Smooth muscle cell (in vitro differentiated cells): ENCODE results near the gene CCDC9. TPM values are rescaled to one million over a fixed set of nuclear protein-coding genes. Genes with fewer than 3 reads are reported as not detected.

ENCODE experiments used
- DNase-seq: peaks from one replicate; lab custom pipeline; 2025; ENCODE audit not compliant: unreplicated experiment; lab: John Stamatoyannopoulos, UW
- H2AFZ ChIP-seq: fragments of 200-600 bp; sonication (generic); 2 replicates; pipeline ENCODE4 v1.6.0; 2016; ENCODE audit warnings: antibody characterized with exemption, low read depth, mild to moderate bottlenecking
- H3F3A ChIP-seq: fragments of 200-600 bp; sonication (generic); 2 replicates; pipeline ENCODE4 v1.6.0; 2017; ENCODE audit warnings: antibody characterized with exemption, low read depth
- H3K27ac ChIP-seq: fragments of 200-600 bp; sonication (generic); 2 replicates; pipeline ENCODE4 v1.5.1; 2016; ENCODE audit warnings: low read depth, mild to moderate bottlenecking
- H3K27me3 ChIP-seq: fragments of 200-600 bp; sonication (generic); 2 replicates; pipeline ENCODE4 v1.6.1; 2016; ENCODE audit warnings: low read depth, mild to moderate bottlenecking
- H3K36me3 ChIP-seq: fragments of 200-600 bp; sonication (generic); 2 replicates; pipeline ENCODE4 v1.5.1; 2016; ENCODE audit warnings: low read depth
- H3K4me1 ChIP-seq: fragments of 200-600 bp; sonication (generic); 2 replicates; pipeline ENCODE4 v1.5.1; 2016; ENCODE audit warnings: low read depth
- H3K4me2 ChIP-seq: fragments of 200-600 bp; sonication (generic); 2 replicates; pipeline ENCODE4 v1.6.0; 2016; ENCODE audit warnings: mild to moderate bottlenecking
- H3K4me3 ChIP-seq: fragments of 200-600 bp; sonication (generic); 2 replicates; pipeline ENCODE4 v1.5.1; 2016; ENCODE audit warnings: mild to moderate bottlenecking
- H3K79me2 ChIP-seq: fragments of 200-600 bp; sonication (generic); 2 replicates; pipeline ENCODE4 v1.6.0; 2016; ENCODE audit warnings: low read depth, mild to moderate bottlenecking
- H3K9ac ChIP-seq: fragments of 200-600 bp; sonication (generic); 2 replicates; pipeline ENCODE4 v1.6.0; 2016; ENCODE audit warnings: low read depth
- H3K9me3 ChIP-seq: fragments of 200-600 bp; sonication (generic); replicated peaks from 2 replicates; pipeline ENCODE4 v1.5.1; 2016; ENCODE audit warnings: low read depth
- H4K20me1 ChIP-seq: fragments of 200-600 bp; sonication (generic); 2 replicates; pipeline ENCODE4 v1.6.0; 2016; ENCODE audit warnings: low read depth
- WGBS: methylation state at CpG from one replicate; pipeline ENCODE4 v1.1.7; 2016; ENCODE audit warnings: low lambda C conversion rate; 5-methylcytosine and 5-hydroxymethylcytosine counted together
- polyA plus RNA-seq: library from polyadenylated mRNA; unstranded; fragments of >200 nt; fragmentation: Nextera tagmentation; extraction: Ambion mirVana; gene quantifications from 2 replicates; pipeline ENCODE4 v1.2.1, GENCODE V29; 2016
- total RNA-seq: library from RNA; depleted of rRNA; stranded (reverse); fragments of >200 nt; gene quantifications from 2 replicates; pipeline ENCODE4 v1.2.3, GENCODE V29; 2014
- TF ChIP-seq, protein P1 (sequence below): fragments of 200-600 bp; sonication (generic); IDR thresholded peaks from 2 replicates; pipeline ENCODE4 v1.5.1; 2017; ENCODE audit warnings: borderline replicate concordance, mild to moderate bottlenecking, antibody characterized with exemption; ENCODE audit not compliant: insufficient read depth, poor library complexity, severe bottlenecking

CCDC9 gene
- total and polyA plus RNA-seq, 2 experiments from 2014 or later = 6.4 to 12.7 TPM

DNA sequence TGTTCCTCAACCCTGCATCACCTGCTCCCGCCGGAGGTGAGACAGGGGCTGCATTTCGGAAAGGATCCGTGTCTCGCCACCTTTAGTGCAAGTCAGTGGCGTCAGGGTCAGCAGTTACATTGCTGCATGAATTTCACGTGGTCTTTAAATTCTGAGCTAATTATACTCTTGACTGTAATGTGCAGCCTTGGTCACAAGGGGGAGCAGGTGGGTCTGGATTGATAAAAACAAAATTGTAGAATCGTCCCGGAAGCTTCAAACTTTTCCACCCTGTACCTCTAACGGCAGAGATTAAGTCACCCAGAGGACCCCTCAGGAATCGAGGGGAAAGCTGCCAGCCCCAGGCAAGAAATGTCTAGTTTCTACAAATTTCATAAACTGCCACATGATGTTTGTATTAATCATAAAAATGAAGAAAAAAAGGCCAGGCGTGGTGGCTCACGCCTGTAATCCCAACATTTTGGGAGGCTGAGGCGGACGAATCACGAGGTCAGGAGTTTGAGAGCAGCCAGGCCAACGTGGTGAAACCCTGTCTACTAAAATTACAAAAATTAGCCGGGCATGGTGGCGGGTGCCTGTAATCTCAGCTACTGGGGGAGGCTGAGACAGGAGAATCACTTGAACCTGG is 45.5 kb upstream of the CCDC9 start:
- TF ChIP-seq, protein P1, sequence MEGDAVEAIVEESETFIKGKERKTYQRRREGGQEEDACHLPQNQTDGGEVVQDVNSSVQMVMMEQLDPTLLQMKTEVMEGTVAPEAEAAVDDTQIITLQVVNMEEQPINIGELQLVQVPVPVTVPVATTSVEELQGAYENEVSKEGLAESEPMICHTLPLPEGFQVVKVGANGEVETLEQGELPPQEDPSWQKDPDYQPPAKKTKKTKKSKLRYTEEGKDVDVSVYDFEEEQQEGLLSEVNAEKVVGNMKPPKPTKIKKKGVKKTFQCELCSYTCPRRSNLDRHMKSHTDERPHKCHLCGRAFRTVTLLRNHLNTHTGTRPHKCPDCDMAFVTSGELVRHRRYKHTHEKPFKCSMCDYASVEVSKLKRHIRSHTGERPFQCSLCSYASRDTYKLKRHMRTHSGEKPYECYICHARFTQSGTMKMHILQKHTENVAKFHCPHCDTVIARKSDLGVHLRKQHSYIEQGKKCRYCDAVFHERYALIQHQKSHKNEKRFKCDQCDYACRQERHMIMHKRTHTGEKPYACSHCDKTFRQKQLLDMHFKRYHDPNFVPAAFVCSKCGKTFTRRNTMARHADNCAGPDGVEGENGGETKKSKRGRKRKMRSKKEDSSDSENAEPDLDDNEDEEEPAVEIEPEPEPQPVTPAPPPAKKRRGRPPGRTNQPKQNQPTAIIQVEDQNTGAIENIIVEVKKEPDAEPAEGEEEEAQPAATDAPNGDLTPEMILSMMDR = peak; percentile 85
- H2AFZ ChIP-seq = no peak overlapping the region
- H3K9me3 ChIP-seq = no peaks in the 10 kb centered on the region
- no peaks in the 10 kb centered on the region for H4K20me1 ChIP-seq
- H3K4me2 ChIP-seq = peak overlapping the region; percentile 59
- H3K9ac ChIP-seq = peak overlapping the region; percentile 69
- 54% methylated on average over 19 of the region's 19 CpGs for WGBS
- H3K27ac ChIP-seq = peak overlapping the region; percentile 71
- no peaks in the 10 kb centered on the region for H3K27me3 ChIP-seq
- H3K4me1 ChIP-seq = no peaks in the 10 kb centered on the region
- peaks cover 9% of the 10 kb centered on the region for H3F3A ChIP-seq
- H3K79me2 ChIP-seq = no peaks in the 10 kb centered on the region
- no peak overlapping the region for H3K4me3 ChIP-seq
- peaks cover 4% of the 10 kb centered on the region for H3K36me3 ChIP-seq
- DNase-seq = peak; percentile 54

DNA sequence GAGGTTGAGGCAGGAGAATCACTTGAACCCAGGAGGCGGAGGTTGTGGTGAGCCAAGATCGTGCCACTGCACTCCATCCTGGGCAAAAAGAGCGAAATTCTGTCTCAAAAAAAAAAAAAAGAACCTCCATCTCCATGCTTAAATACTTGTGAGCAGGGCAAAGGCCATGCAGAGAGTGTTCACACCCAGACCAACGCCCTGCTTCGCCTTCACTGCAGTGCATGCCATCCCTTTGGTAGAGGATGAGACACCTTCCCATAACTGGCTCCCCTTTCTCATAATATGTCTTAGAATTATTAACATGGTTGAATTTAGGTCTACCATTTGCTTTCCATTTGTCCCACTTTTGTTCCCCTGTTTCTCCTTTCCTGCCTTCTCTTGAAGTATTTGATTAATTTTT is 40.7 kb upstream of the CCDC9 start:
- TF ChIP-seq, protein P1 = no peak
- DNase-seq = no peak
- no peak overlapping the region for H3K4me3 ChIP-seq
- no peak overlapping the region for H3K9ac ChIP-seq
- WGBS = 97% methylated on average over 5 of the region's 5 CpGs
- H3K36me3 ChIP-seq = no peaks in the 10 kb centered on the region
- no peaks in the 10 kb centered on the region for H3K9me3 ChIP-seq
- H2AFZ ChIP-seq = no peak overlapping the region
- H3F3A ChIP-seq = no peaks in the 10 kb centered on the region
- no peaks in the 10 kb centered on the region for H3K4me1 ChIP-seq
- H4K20me1 ChIP-seq = no peaks in the 10 kb centered on the region
- no peaks in the 10 kb centered on the region for H3K79me2 ChIP-seq
- H3K4me2 ChIP-seq = no peak overlapping the region
- H3K27ac ChIP-seq = no peak overlapping the region
- H3K27me3 ChIP-seq = no peaks in the 10 kb centered on the region

DNA sequence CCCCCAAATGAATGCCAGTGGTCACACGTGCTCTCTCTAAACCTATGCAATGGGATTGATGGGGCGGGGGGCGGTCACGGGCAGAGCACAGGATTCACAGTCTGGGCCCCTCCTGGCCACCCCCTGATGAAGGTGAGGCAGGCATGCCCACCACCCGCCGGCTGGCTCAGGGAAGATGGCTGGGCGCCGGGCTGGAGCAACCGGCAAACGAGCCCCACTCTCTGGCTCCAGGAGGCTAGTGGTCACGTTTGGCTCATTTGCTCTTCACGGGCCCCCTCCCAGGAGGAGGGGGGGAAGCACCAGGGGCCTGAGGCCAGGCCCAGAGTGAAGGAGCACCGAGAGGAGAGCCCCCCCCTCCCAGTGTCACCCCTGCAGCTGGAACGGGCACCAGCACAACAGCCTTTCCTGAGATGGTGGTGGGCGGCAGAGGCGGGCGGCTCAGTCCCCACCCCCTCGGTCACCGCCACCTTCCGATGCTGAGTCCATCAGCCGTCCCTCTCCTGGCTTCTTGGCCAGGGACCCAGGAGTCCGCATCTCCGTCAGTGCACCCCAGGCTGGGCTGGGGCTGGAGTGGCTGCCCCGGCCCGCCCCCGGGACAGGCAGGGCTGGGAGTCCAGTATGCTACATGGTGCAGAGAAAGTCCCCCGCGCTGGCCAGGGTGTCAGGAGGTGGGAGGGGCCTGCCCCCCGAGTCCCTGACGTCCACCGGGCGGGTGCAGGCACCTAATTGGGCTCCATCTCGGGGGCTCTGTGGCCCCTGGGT is 35.1 kb upstream of the CCDC9 start:
- H3K4me3 ChIP-seq = no peak overlapping the region
- H4K20me1 ChIP-seq = peaks cover 26% of the 10 kb centered on the region
- H3K79me2 ChIP-seq = peaks cover 18% of the 10 kb centered on the region
- DNase-seq = no peak
- H3K9me3 ChIP-seq = no peaks in the 10 kb centered on the region
- H3K27me3 ChIP-seq = no peaks in the 10 kb centered on the region
- H3K9ac ChIP-seq = no peak overlapping the region
- H3F3A ChIP-seq = peaks cover 6% of the 10 kb centered on the region
- H2AFZ ChIP-seq = no peak overlapping the region
- no peak overlapping the region for H3K4me2 ChIP-seq
- H3K36me3 ChIP-seq = no peaks in the 10 kb centered on the region
- 94% methylated on average over 30 of the region's 33 CpGs for WGBS
- peaks cover 6% of the 10 kb centered on the region for H3K4me1 ChIP-seq
- H3K27ac ChIP-seq = no peak overlapping the region
- TF ChIP-seq, protein P1 = no peak

DNA sequence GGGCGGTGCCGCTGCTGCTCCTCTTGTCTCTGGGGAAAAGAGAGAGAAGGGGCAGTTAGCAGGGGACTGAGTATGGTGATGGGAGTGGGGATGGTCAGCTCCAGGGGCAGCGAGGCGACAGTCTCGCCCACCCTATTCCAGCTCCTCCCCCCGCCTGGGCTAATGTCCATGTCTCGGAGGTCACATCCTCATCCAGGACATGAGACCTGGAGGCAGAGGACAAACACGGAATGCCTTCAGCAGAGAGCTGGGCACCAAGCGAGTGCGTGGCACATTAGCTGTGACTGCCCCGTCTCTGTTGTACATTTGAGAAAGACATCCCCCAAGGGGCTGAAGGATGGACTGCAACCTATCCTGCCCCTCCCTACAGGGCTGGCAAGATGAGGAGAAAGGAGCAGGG is 34.4 kb upstream of the CCDC9 start:
- Histone ChIP-seq H3K9ac (no peak overlapping the region), H3K4me3 (no peak overlapping the region), H3K27me3 (no peaks in the 10 kb centered on the region), H3K79me2 (peaks cover 18% of the 10 kb centered on the region), H3K27ac (no peak overlapping the region), H3K4me2 (no peak overlapping the region), H3K9me3 (no peaks in the 10 kb centered on the region), H4K20me1 (peaks cover 26% of the 10 kb centered on the region), H3K36me3 (no peaks in the 10 kb centered on the region), H3K4me1 (peaks cover 11% of the 10 kb centered on the region), H2AFZ (no peak overlapping the region), H3F3A (peaks cover 12% of the 10 kb centered on the region)
- WGBS = over 99% methylated on average over 11 of the region's 11 CpGs
- TF ChIP-seq, protein P1 = no peak
- DNase-seq = no peak
